Posterior vena cava (tissue), 2 donors: ENCODE results near the gene ACTRT2. TPM values are rescaled to one million over a fixed set of nuclear protein-coding genes. Genes with fewer than 3 reads are reported as not detected.
A peak's percentile ranks its signal among the peaks of the same experiment; 100 is the strongest.

ENCODE experiments used
- DNase-seq: peaks from one replicate; pipeline ENCODE4 v3.0.0-alpha.2; 2020; ENCODE audit warnings: low spot score
- intact Hi-C, 2 donors: fragments of 100-400 bp; cut with DNase I; formaldehyde crosslinking; loops; one replicate each; pipeline versions ENCODE4 v1.14.1 to v1.14.2; 2022 to 2023
- total RNA-seq, 2 donors: library from RNA; stranded (reverse); fragmentation: NEBNext Ultra II Directional; extraction: Animal tissue kit (Norgen Biotek cat#: 25700); gene quantifications; one replicate each; pipeline ENCODE4 v1.2.1, GENCODE V29; 2021
- donor health status: DM: yes; HTN: yes; CAD: no.
- donor health status: DM: yes; HTN: yes; CAD: no.

Gene ACTRT2
- total RNA-seq, 2 donors from 2014 or later, result not detected

- intact Hi-C loops, result no loop called here
- peak; percentile 13 for DNase-seq
Measured at GRCh38 chr1:3000671-3001470, 20.4 kb upstream of the ACTRT2 start.

- intact Hi-C loops, result no loop called here
- DNase-seq, result peak; percentile 76
Measured at GRCh38 chr1:3001471-3002348, 19.6 kb upstream of the ACTRT2 start.

- DNase-seq, result peak; percentile 78
- intact Hi-C loops, result no loop called here
Measured at GRCh38 chr1:3002349-3003038, 18.8 kb upstream of the ACTRT2 start.

GRCh38 chr1:3003039-3003940 is 18.0 kb upstream of the ACTRT2 start:
- peak; percentile 75 for DNase-seq
- intact Hi-C loops, result no loop called here

GRCh38 chr1:3003941-3004270 is 17.4 kb upstream of the ACTRT2 start:
- intact Hi-C loops, result no loop called here

GRCh38 chr1:3004285-3005205 is 16.7 kb upstream of the ACTRT2 start:
- intact Hi-C loops, result loop anchor here in 1 of 2 donors (5.0 kb wide), 1 partner anchor 408 kb away; no protein-coding TSS in a partner anchor
- DNase-seq, result peak; percentile 64

More at GRCh38 chr1:3003941-3004270, 17.4 kb upstream of the ACTRT2 start:
- DNase-seq, result no peak

GRCh38 chr1:3005771-3006170 is 15.5 kb upstream of the ACTRT2 start:
- intact Hi-C loops, result loop anchor here in 1 of 2 donors (5.0 kb wide), 1 partner anchor 407 kb away; no protein-coding TSS in a partner anchor
- DNase-seq, result no peak

- DNase-seq, result no peak
- intact Hi-C loops, result loop anchor here in 1 of 2 donors (5.0 kb wide), 1 partner anchor 405 kb away; no protein-coding TSS in a partner anchor
Measured at GRCh38 chr1:3007298-3008147, 13.7 kb upstream of the ACTRT2 start.

GRCh38 chr1:3009021-3009420 is 12.2 kb upstream of the ACTRT2 start:
- intact Hi-C loops, result loop anchor here in 1 of 2 donors (5.0 kb wide), 1 partner anchor 403 kb away; no protein-coding TSS in a partner anchor

GRCh38 chr1:3009556-3009955 is 11.7 kb upstream of the ACTRT2 start:
- DNase-seq, result no peak
- intact Hi-C loops, result loop anchor here in 1 of 2 donors (5.0 kb wide), 1 partner anchor 403 kb away; no protein-coding TSS in a partner anchor

More at GRCh38 chr1:3009021-3009420, 12.2 kb upstream of the ACTRT2 start:
- no peak for DNase-seq

GRCh38 chr1:3011127-3011526 is 10.1 kb upstream of the ACTRT2 start:
- DNase-seq, result no peak
- intact Hi-C loops, result loop anchor here (5.0 kb wide), 2 partner anchors 271 to 401 kb away; no protein-coding TSS in a partner anchor

GRCh38 chr1:3011631-3012455 is 9.4 kb upstream of the ACTRT2 start:
- DNase-seq, result peak; percentile 76
- intact Hi-C loops, result loop anchor here (2.0 to 5.0 kb wide), 3 partner anchors 270 to 400 kb away; no protein-coding TSS in a partner anchor

GRCh38 chr1:3012456-3013291 is 8.6 kb upstream of the ACTRT2 start:
- intact Hi-C loops, result loop anchor here (2.0 to 5.0 kb wide), 3 partner anchors 270 to 400 kb away; no protein-coding TSS in a partner anchor
- DNase-seq, result peak; percentile 85

- intact Hi-C loops, result loop anchor here (2.0 to 5.0 kb wide), 4 partner anchors 269 to 407 kb away; no protein-coding TSS in a partner anchor
- peak; percentile 60 for DNase-seq
Measured at GRCh38 chr1:3013371-3014049, 7.8 kb upstream of the ACTRT2 start.
